Endothelial cell of umbilical vein (primary cell): ENCODE data around the gene RETSAT. TPM values are rescaled to one million over a fixed set of nuclear protein-coding genes. Genes with fewer than 3 reads are reported as not detected.
"Not testable (repeated sequence)": the region's sequence is repeated elsewhere in the genome, so short reads cannot be mapped to it uniquely, and the experiment has no call there.

Source experiments
- BruUV-seq: library from RNA; stranded (reverse); fragments of 400-500 nt; replicated peaks from 2 replicates; lab custom pipeline; 2021; lab: Mats Ljungman, UMichigan
- CTCF ChIA-PET: fragments of 300-600, 350-600 bp; sonication (Branson Sonifier 250); formaldehyde crosslinking; loops from one replicate; lab custom pipeline; 2021; ENCODE audit warnings: antibody characterized with exemption, inconsistent platforms; lab: Charles Lee
- POLR2A ChIA-PET: fragments of 300-600, 350-600 bp; sonication (Branson Sonifier 250); formaldehyde crosslinking; loops from one replicate; lab custom pipeline; 2021; ENCODE audit warnings: antibody characterized with exemption, inconsistent platforms; lab: Charles Lee
- DNase-seq: peaks from one replicate; pipeline ENCODE4 v3.0.0-alpha.2; 2011; ENCODE audit warnings: low read depth, low spot score
- FAIRE-seq: peaks from 2 replicates; lab custom pipeline; 2011; peaks lifted over from hg19 to GRCh38; lab: Jason Lieb, UNC
- H2AFZ ChIP-seq: 2 replicates; pipeline ENCODE4 v1.6.0; 2012; ENCODE audit warnings: low read depth, low read length, control low read depth, inconsistent platforms
- H3K27ac ChIP-seq: 2 replicates; pipeline ENCODE4 v1.5.1; 2011; ENCODE audit warnings: low read depth, mild to moderate bottlenecking, control low read depth, low read length, moderate library complexity; ENCODE audit not compliant: insufficient read depth
- H3K27me3 ChIP-seq, 2 experiments: 2 replicates each; pipeline versions ENCODE4 v1.6.0 to v1.6.1; 2011; ENCODE audit warnings: low read length in 2 of 2, mixed read lengths in 1 of 2; ENCODE audit not compliant: control insufficient read depth in 2 of 2, insufficient read depth in 2 of 2
- H3K36me3 ChIP-seq, 2 experiments: 2 replicates in 1 of 2; 3 replicates in 1 of 2; pipeline ENCODE4 v1.5.1; 2011; ENCODE audit warnings: low read length in 2 of 2, mild to moderate bottlenecking in 1 of 2, moderate library complexity in 1 of 2; ENCODE audit not compliant: control insufficient read depth in 2 of 2, insufficient read depth in 2 of 2; ENCODE audit errors: extremely low read depth in 1 of 2
- H3K4me1 ChIP-seq: 3 replicates; pipeline ENCODE4 v1.5.1; 2011; ENCODE audit warnings: mild to moderate bottlenecking, low read length; ENCODE audit not compliant: control insufficient read depth, insufficient read depth; ENCODE audit errors: extremely low read depth
- H3K4me2 ChIP-seq: 2 replicates; pipeline ENCODE4 v1.6.1; 2011; ENCODE audit warnings: low read length, control low read depth, mixed read lengths; ENCODE audit not compliant: insufficient read depth
- H3K4me3 ChIP-seq, 3 experiments: fragments of 200-600 bp in 1 of 3; sonication (generic), shearing (Covaris generic) in 1 of 3; replicated peaks in 1 of 3; 2 replicates each; pipeline ENCODE4 v1.5.1; 2011 to 2016; ENCODE audit warnings: control low read depth in 3 of 3, low read length in 3 of 3, mild to moderate bottlenecking in 2 of 3, inconsistent platforms in 1 of 3, low read depth in 1 of 3, moderate library complexity in 1 of 3; ENCODE audit not compliant: insufficient read depth in 1 of 3
- H3K79me2 ChIP-seq: 2 replicates; pipeline ENCODE4 v1.6.0; 2012; ENCODE audit warnings: low read length, inconsistent platforms; ENCODE audit not compliant: control insufficient read depth, insufficient read depth
- H3K9ac ChIP-seq: replicated peaks from 2 replicates; pipeline ENCODE3; 2011; ENCODE audit warnings: low read length, control low read depth; ENCODE audit not compliant: insufficient read depth; ENCODE audit errors: extremely low read depth
- H3K9me1 ChIP-seq: replicated peaks from 3 replicates; pipeline ENCODE4 v1.6.0; 2011; ENCODE audit warnings: mild to moderate bottlenecking, low read length; ENCODE audit not compliant: control insufficient read depth, insufficient read depth; ENCODE audit errors: extremely low read depth
- H3K9me3 ChIP-seq: replicated peaks from 2 replicates; pipeline ENCODE4 v1.5.1; 2012; ENCODE audit warnings: low read length, inconsistent platforms; ENCODE audit not compliant: control insufficient read depth, insufficient read depth
- H4K20me1 ChIP-seq: replicated peaks from 2 replicates; pipeline ENCODE3; 2011; ENCODE audit warnings: mild to moderate bottlenecking, low read length; ENCODE audit not compliant: control insufficient read depth, insufficient read depth; ENCODE audit errors: extremely low read depth
- CTCF ChIP-seq, 2 donors: IDR thresholded peaks; 1 replicate in 1 of 2; 2 replicates in 1 of 2; pipeline ENCODE4 v1.5.1; 2011; ENCODE audit warnings: low read length in 2 of 2, mild to moderate bottlenecking in 2 of 2, moderate library complexity in 2 of 2, control low read depth in 1 of 2, inconsistent platforms in 1 of 2, low read depth in 1 of 2; ENCODE audit not compliant: insufficient read depth in 1 of 2; ENCODE audit errors: extremely low read depth in 1 of 2
- FOS ChIP-seq: IDR thresholded peaks from 2 replicates; pipeline ENCODE4 v1.6.1; 2011; ENCODE audit warnings: mild to moderate bottlenecking, low read length, moderate library complexity, borderline replicate concordance; ENCODE audit not compliant: insufficient read depth
- GATA2 ChIP-seq: IDR thresholded peaks from 2 replicates; pipeline ENCODE4 v1.7.0; 2011; ENCODE audit warnings: low read depth, mild to moderate bottlenecking, moderate library complexity, mixed read lengths, low read length; ENCODE audit not compliant: insufficient read length, insufficient read depth
- JUN ChIP-seq: IDR thresholded peaks from 2 replicates; pipeline ENCODE4 v1.6.1; 2011; ENCODE audit warnings: borderline replicate concordance, low read depth; ENCODE audit not compliant: insufficient read length, insufficient read depth
- dilution Hi-C: fragments of 300-500 bp; cut with MboI; formaldehyde crosslinking; loops from one replicate; pipeline ENCODE4 v1.15.0; 2019; ENCODE audit warnings: low sequenced_read_pairs; ENCODE audit not compliant: extremely low pct_ligation_motif_present
- intact Hi-C: fragments of 100-400 bp; cut with micrococcal nuclease; formaldehyde crosslinking; loops from one replicate; pipeline ENCODE4 v1.10.0; 2022
- polyA plus RNA-seq, 4 experiments: library from polyadenylated mRNA; depleted of rRNA in 3 of 4; stranded (reverse) in 3 of 4; unstranded in 1 of 4; fragments of >200 nt; gene quantifications; 2 replicates each; pipeline versions ENCODE4 v1.2.1 to v1.2.3, GENCODE V29; 2011 to 2012; ENCODE audit warnings: missing spikeins in 1 of 4
- total RNA-seq: library from RNA; stranded (reverse); gene quantifications from 2 replicates; pipeline ENCODE4 v1.2.3, GENCODE V29; 2021

Gene RETSAT
- total and polyA plus RNA-seq, 2 donors (not counting 3 experiments of a cell fraction or from before 2014, with no cell fraction given), result 43.8 to 59.1 TPM

- Histone ChIP-seq H4K20me1 (no peaks in the 10 kb centered on the region), H3K27me3 (peaks cover 9% of the 10 kb centered on the region in 2 experiments), H3K4me3 (no peak overlapping the region), H3K36me3 (no peaks in the 10 kb centered on the region), H3K4me1 (no peaks in the 10 kb centered on the region), H3K4me2 (no peak overlapping the region), H2AFZ (no peak overlapping the region), H3K9me3 (no peaks in the 10 kb centered on the region), H3K27ac (no peak overlapping the region), H3K9me1 (peaks cover 2% of the 10 kb centered on the region), H3K79me2 (no peaks in the 10 kb centered on the region), H3K9ac (no peak overlapping the region)
- FAIRE-seq, result no peak
- no peak for DNase-seq
- ChIA-PET CTCF (interaction anchor here (1.6 kb wide), 1 partner anchor 8 kb away, joined by 5 read pairs; the partner anchor contains the start of gene TGOLN2), POLR2A (no interaction called here)
- intact Hi-C loops, result no loop called here
- no TSS peak for BruUV-seq
- TF ChIP-seq JUN (no peak), GATA2 (no peak), CTCF (IDR thresholded peaks at IDR 0.05; ENCODE audit: extremely low read depth in 1 of 2, insufficient read depth in 1 of 2, low read depth in 1 of 2, low read length in 2 of 2) (no peak), FOS (no peak)
- dilution Hi-C loops, result no loop called here
Measured at GRCh38 chr2:85334928-85335327, 19.4 kb downstream of the RETSAT start.

GRCh38 chr2:85333877-85334276, 20.5 kb downstream of the RETSAT start:
- H3K27me3 ChIP-seq, H3K9me3 ChIP-seq, POLR2A ChIA-PET, H3K4me2 ChIP-seq, H3K79me2 ChIP-seq, H3K9me1 ChIP-seq, dilution Hi-C loops, FAIRE-seq, H2AFZ ChIP-seq, DNase-seq, CTCF ChIA-PET, H3K27ac ChIP-seq, BruUV-seq, intact Hi-C loops, H3K4me1 ChIP-seq, H3K4me3 ChIP-seq, H3K9ac ChIP-seq, H3K36me3 ChIP-seq, H4K20me1 ChIP-seq: not testable (repeated sequence)
